Ovary (tissue), 3 donors: ENCODE measurements around the gene ABLIM1.

Experiments used
- CTCF ChIP-seq, 3 donors: fragments of 450-650 bp in 2 of 3; fragments of 200-600 bp in 1 of 3; IDR thresholded peaks; one replicate each; pipeline versions ENCODE4 v1.5.1 to v1.8.0; 2016 to 2022; ENCODE audit warnings: antibody characterized with exemption in 3 of 3, mild to moderate bottlenecking in 1 of 3
- POLR2A ChIP-seq: fragments of 450-650 bp; IDR thresholded peaks from one replicate; pipeline ENCODE4 v1.6.1; 2017; ENCODE audit warnings: antibody characterized with exemption, mild to moderate bottlenecking, moderate library complexity
- donor health status: DM: no; HTN: no; CAD: no.

DNA sequence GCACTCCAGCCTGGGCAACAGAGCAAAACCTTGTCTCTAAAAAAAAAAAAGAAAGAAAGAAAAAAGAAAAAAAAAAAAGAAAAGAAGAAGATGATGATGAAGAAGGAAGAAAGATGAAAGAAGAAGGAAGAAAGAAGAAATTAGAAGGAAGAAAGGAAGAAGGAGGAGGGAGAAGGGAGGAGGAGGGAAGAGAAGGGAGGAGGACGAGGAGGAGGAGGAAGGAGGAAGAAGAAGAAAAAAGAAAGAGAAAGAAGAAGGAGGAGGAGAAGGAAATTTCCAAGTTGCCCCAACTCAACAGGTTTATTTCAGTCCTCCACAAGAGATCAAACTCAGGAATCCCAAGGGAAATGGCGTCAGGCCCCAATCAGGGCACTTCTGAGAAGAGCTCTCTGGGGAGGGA, 115.7 kb downstream of the ABLIM1 start:
- no peak for TF ChIP-seq CTCF (IDR thresholded peaks at IDR 0.05)
- no peak for TF ChIP-seq POLR2A
